SK-N-SH (cell line): Measurements from ENCODE around the gene PTGER1. TPM values are rescaled to one million over a fixed set of nuclear protein-coding genes. Genes with fewer than 3 reads are reported as not detected.

Experiments used
- CTCF ChIA-PET: fragments of 300-600, 350-600 bp; formaldehyde crosslinking; extraction: SDS; loops from one replicate; lab custom pipeline; 2021; lab: Yijun Ruan, JAX
- POLR2A ChIA-PET: fragments of 350-600 bp; sonication (Branson Sonifier 250); formaldehyde crosslinking; extraction: SDS; loops from one replicate; lab custom pipeline; 2020; ENCODE audit warnings: antibody characterized with exemption, inconsistent platforms; lab: Yijun Ruan, JAX
- DNase-seq: peaks from one replicate; pipeline ENCODE4 v3.0.0; 2012
- H2AFZ ChIP-seq: fragments of 200-600 bp; sonication (generic); 2 replicates; pipeline ENCODE4 v1.8.1; 2016; ENCODE audit warnings: antibody characterized with exemption, mild to moderate bottlenecking, low read depth
- H3F3A ChIP-seq: fragments of 200-600 bp; sonication (generic); replicated peaks from 2 replicates; pipeline ENCODE3; 2016; ENCODE audit warnings: antibody characterized with exemption, mild to moderate bottlenecking; ENCODE audit not compliant: insufficient read depth
- H3K27ac ChIP-seq, 2 experiments: fragments of 200-500 bp in 1 of 2; fragments of 200-600 bp in 1 of 2; sonication (Bioruptor generic) in 1 of 2; sonication (generic), shearing (Covaris generic) in 1 of 2; 2 replicates each; pipeline versions ENCODE4 v1.5.1 to v1.6.1; 2014 to 2016; ENCODE audit warnings: low read depth in 2 of 2, inconsistent platforms in 1 of 2, low read length in 1 of 2, mild to moderate bottlenecking in 1 of 2, mixed read lengths in 1 of 2
- H3K27me3 ChIP-seq: fragments of 200-600 bp; sonication (generic), shearing (Covaris generic); 2 replicates; pipeline ENCODE4 v1.6.1; 2016; ENCODE audit warnings: mixed run types; ENCODE audit not compliant: insufficient read depth
- H3K36me3 ChIP-seq, 2 experiments: fragments of 200-500 bp in 1 of 2; fragments of 200-600 bp in 1 of 2; sonication (Bioruptor generic) in 1 of 2; sonication (generic) in 1 of 2; replicated peaks in 1 of 2; 2 replicates each; pipeline versions ENCODE3 to v1.5.1; 2014 to 2016; ENCODE audit warnings: low read length in 1 of 2, mild to moderate bottlenecking in 1 of 2; ENCODE audit not compliant: insufficient read depth in 2 of 2, control insufficient read depth in 1 of 2
- H3K4me1 ChIP-seq, 2 experiments: fragments of 200-500 bp in 1 of 2; fragments of 200-600 bp in 1 of 2; sonication (Bioruptor generic) in 1 of 2; sonication (generic), shearing (Covaris generic) in 1 of 2; 2 replicates each; pipeline versions ENCODE4 v1.5.1 to v1.6.1; 2014 to 2016; ENCODE audit warnings: low read depth in 1 of 2, low read length in 1 of 2, mixed run types in 1 of 2; ENCODE audit not compliant: insufficient read depth in 2 of 2, control insufficient read depth in 1 of 2
- H3K4me2 ChIP-seq: fragments of 200-600 bp; sonication (generic), shearing (Covaris generic); 2 replicates; pipeline ENCODE4 v1.6.1; 2017; ENCODE audit warnings: mixed run types
- H3K4me3 ChIP-seq, 2 experiments: fragments of 200-500 bp in 1 of 2; fragments of 200-600 bp in 1 of 2; sonication (Bioruptor generic) in 1 of 2; sonication (generic), shearing (Covaris generic) in 1 of 2; 2 replicates each; pipeline versions ENCODE4 v1.5.1 to v1.8.1; 2014 to 2016; ENCODE audit warnings: low read depth in 2 of 2, inconsistent platforms in 1 of 2, low read length in 1 of 2, mild to moderate bottlenecking in 1 of 2, mixed read lengths in 1 of 2, moderate library complexity in 1 of 2
- H3K79me2 ChIP-seq: fragments of 200-600 bp; sonication (generic); 2 replicates; pipeline ENCODE4 v1.8.1; 2017; ENCODE audit warnings: mild to moderate bottlenecking; ENCODE audit not compliant: insufficient read depth
- H3K9ac ChIP-seq: fragments of 200-600 bp; sonication (generic); 2 replicates; pipeline ENCODE4 v1.6.1; 2017; ENCODE audit warnings: mixed run types
- H3K9me2 ChIP-seq: fragments of 200-600 bp; sonication (generic); 2 replicates; pipeline ENCODE4 v1.6.1; 2017; ENCODE audit warnings: mixed run types
- H3K9me3 ChIP-seq: fragments of 200-600 bp; sonication (generic); 2 replicates; pipeline ENCODE4 v1.6.1; 2017; ENCODE audit warnings: mixed run types, mild to moderate bottlenecking, moderate library complexity
- H4K20me1 ChIP-seq: fragments of 200-600 bp; sonication (generic); 2 replicates; pipeline ENCODE4 v1.6.1; 2017; ENCODE audit warnings: mild to moderate bottlenecking, mixed run types; ENCODE audit not compliant: insufficient read depth
- EZH2phosphoT487 ChIP-seq: fragments of 200-600 bp; sonication (generic); IDR thresholded peaks from 2 replicates; pipeline ENCODE4 v1.6.1; 2017; ENCODE audit warnings: low read depth, mixed run types, mild to moderate bottlenecking, antibody characterized with exemption, moderate library complexity, borderline replicate concordance
- FOXJ3 ChIP-seq: sonication (generic); formaldehyde crosslinking; IDR thresholded peaks from 2 replicates; pipeline ENCODE4 v1.5.1; 2020; ENCODE audit warnings: mild to moderate bottlenecking, missing genetic modification reagents
- GATA2 ChIP-seq: sonication (generic); formaldehyde crosslinking; IDR thresholded peaks from 2 replicates; pipeline ENCODE4 v1.5.0; 2020; ENCODE audit warnings: mild to moderate bottlenecking, missing genetic modification reagents
- PBX3 ChIP-seq: IDR thresholded peaks from 2 replicates; pipeline ENCODE4; 2012
- RCOR1 ChIP-seq: fragments of 150-350 bp; IDR thresholded peaks from 2 replicates; pipeline ENCODE4 v1.6.1; 2017; ENCODE audit warnings: antibody characterized with exemption, low read length
- REST ChIP-seq: IDR thresholded peaks from 2 replicates; pipeline ENCODE4 v1.6.1; 2012; ENCODE audit warnings: mild to moderate bottlenecking, low read depth, low read length, moderate library complexity
- RFX5 ChIP-seq: IDR thresholded peaks from 2 replicates; pipeline ENCODE4 v1.6.1; 2012; ENCODE audit warnings: mild to moderate bottlenecking, improper control_type of control experiment, low read length
- TCF12 ChIP-seq: IDR thresholded peaks from 2 replicates; pipeline ENCODE4 v1.4.0; 2012
- TEAD4 ChIP-seq: IDR thresholded peaks from 2 replicates; pipeline ENCODE4 v1.4.0; 2012; ENCODE audit warnings: mild to moderate bottlenecking, borderline replicate concordance; ENCODE audit not compliant: insufficient read depth
- ZBTB33 ChIP-seq: IDR thresholded peaks from 2 replicates; pipeline ENCODE4 v1.4.0; 2012; ENCODE audit warnings: low read depth, borderline replicate concordance
- WGBS: methylation state at CpG from one replicate; pipeline ENCODE4 v1.1.6; 2017; ENCODE audit warnings: low lambda C conversion rate; 5-methylcytosine and 5-hydroxymethylcytosine counted together
- polyA plus RNA-seq, 3 experiments: library from polyadenylated mRNA; depleted of rRNA; stranded (reverse); fragments of >200 nt; gene quantifications; 2 replicates each; pipeline ENCODE4 v1.2.3, GENCODE V29; 2012

Gene PTGER1
- polyA plus RNA-seq, 1 of the 3 experiments (the other 2 are of a cell fraction) = 6.0 TPM

- WGBS = 90% methylated on average over 6 of the region's 14 CpGs
- no peaks in the 10 kb centered on the region for H3K9me3 ChIP-seq
- H3K36me3 ChIP-seq = peaks cover 0 to 10% of the 10 kb centered on the region in 2 experiments
- no peaks in the 10 kb centered on the region for H3K9me2 ChIP-seq
- no peak overlapping the region for H3K4me2 ChIP-seq
- CTCF ChIA-PET = interaction anchor here (0.6 to 4.8 kb wide), 45 partner anchors 9 to 410 kb away, joined by 3 to 45 read pairs (median 4); partner anchors contain the start of genes ASF1B, DNAJB1 and GIPC1
- DNase-seq = no peak
- H3K27me3 ChIP-seq = no peaks in the 10 kb centered on the region
- TF ChIP-seq PBX3 = no peak
- TF ChIP-seq FOXJ3 (CRISPR knock-in tag) = no peak
- no peak for TF ChIP-seq TCF12
- no peak for TF ChIP-seq GATA2
- no peak for TF ChIP-seq RCOR1
- no peak for TF ChIP-seq ZBTB33
- TF ChIP-seq TEAD4 = no peak
- no peak for TF ChIP-seq EZH2phosphoT487
- TF ChIP-seq REST = no peak
- no peak for TF ChIP-seq RFX5
- TF ChIP-seq, all 33 proteins: peak for 0
- Histone ChIP-seq H4K20me1 (no peaks in the 10 kb centered on the region), H3K9ac (no peak overlapping the region), H3K4me1 (peaks cover 24 to 32% of the 10 kb centered on the region in 2 experiments; a peak in 3 of 4 replicates), H3K4me3 (no peak overlapping the region), H3K27ac (no peak overlapping the region), H3K79me2 (peaks cover 5% of the 10 kb centered on the region; the same call in 1 of the 2 replicates), H2AFZ (no peak overlapping the region), H3F3A (peaks cover 15% of the 10 kb centered on the region)
- POLR2A ChIA-PET = no interaction called here
Measured at GRCh38 chr19:14479309-14479974, 4.3 kb upstream of the PTGER1 start.
